ENCODE measurements around the gene DLG2. TPM values are rescaled to one million over a fixed set of nuclear protein-coding genes. Genes with fewer than 3 reads are reported as not detected.

The DLG2 gene
- polyA plus RNA-seq, 1 experiment, result 0.68 TPM

- no peak for DNase-seq (ENCODE audit: low read depth, low spot score)
- ChIA-PET POLR2A (no interaction called here), CTCF (no interaction called here)
- TF ChIP-seq CTCF (IDR thresholded peaks at IDR 0.05; ENCODE audit: low read depth, low read length), result no peak
- H3K4me3 ChIP-seq (ENCODE audit: low read depth, low read length), result no peak overlapping the region
- peaks cover 5% of the 10 kb centered on the region for H3K27me3 ChIP-seq (ENCODE audit: control insufficient read depth, insufficient read depth, low read length)
- no peaks in the 10 kb centered on the region for H3K9me3 ChIP-seq (ENCODE audit: control insufficient read depth, insufficient read depth, low read length)
- no peak overlapping the region for H3K27ac ChIP-seq (ENCODE audit: low read depth, low read length)
Observed at GRCh38 chr11:83648610-83649527, 1978.3 kb downstream of the DLG2 start.

GRCh38 chr11:83645561-83645960 is 1981.6 kb downstream of the DLG2 start:
- no peak for TF ChIP-seq CTCF (IDR thresholded peaks at IDR 0.05; ENCODE audit: low read depth, low read length)
- no peak overlapping the region for H3K4me3 ChIP-seq (ENCODE audit: low read depth, low read length)
- POLR2A ChIA-PET, result no interaction called here
- H3K9me3 ChIP-seq (ENCODE audit: control insufficient read depth, insufficient read depth, low read length), result no peaks in the 10 kb centered on the region
- CTCF ChIA-PET, result interaction anchor here (1.1 kb wide), 1 partner anchor 353 kb away, joined by 4 read pairs; no protein-coding TSS in a partner anchor
- H3K27me3 ChIP-seq (ENCODE audit: control insufficient read depth, insufficient read depth, low read length), result peaks cover 5% of the 10 kb centered on the region
- no peak overlapping the region for H3K27ac ChIP-seq (ENCODE audit: low read depth, low read length)
- DNase-seq (ENCODE audit: low read depth, low spot score), result no peak

GRCh38 chr11:83643115-83643514 is 1984.0 kb downstream of the DLG2 start:
- POLR2A ChIA-PET, result no interaction called here
- no peaks in the 10 kb centered on the region for H3K9me3 ChIP-seq (ENCODE audit: control insufficient read depth, insufficient read depth, low read length)

GRCh38 chr11:83642500-83642899 is 1984.6 kb downstream of the DLG2 start:
- H3K9me3 ChIP-seq (ENCODE audit: control insufficient read depth, insufficient read depth, low read length), result no peaks in the 10 kb centered on the region
- ChIA-PET CTCF (interaction anchor here (0.9 kb wide), 1 partner anchor 867 kb away, joined by 4 read pairs; no protein-coding TSS in a partner anchor), POLR2A (no interaction called here)
- DNase-seq (ENCODE audit: low read depth, low spot score), result no peak
- peaks cover 5% of the 10 kb centered on the region for H3K27me3 ChIP-seq (ENCODE audit: control insufficient read depth, insufficient read depth, low read length)
- TF ChIP-seq CTCF (IDR thresholded peaks at IDR 0.05; ENCODE audit: low read depth, low read length), result no peak
- H3K27ac ChIP-seq (ENCODE audit: low read depth, low read length), result no peak overlapping the region
- no peak overlapping the region for H3K4me3 ChIP-seq (ENCODE audit: low read depth, low read length)

More at GRCh38 chr11:83643115-83643514, 1984.0 kb downstream of the DLG2 start:
- TF ChIP-seq CTCF (IDR thresholded peaks at IDR 0.05; ENCODE audit: low read depth, low read length), result no peak
- CTCF ChIA-PET, result no interaction called here
- peaks cover 5% of the 10 kb centered on the region for H3K27me3 ChIP-seq (ENCODE audit: control insufficient read depth, insufficient read depth, low read length)
- no peak for DNase-seq (ENCODE audit: low read depth, low spot score)
- no peak overlapping the region for H3K4me3 ChIP-seq (ENCODE audit: low read depth, low read length)
- no peak overlapping the region for H3K27ac ChIP-seq (ENCODE audit: low read depth, low read length)

- Histone ChIP-seq H3K27ac (ENCODE audit: low read depth, low read length) (no peak overlapping the region), H3K27me3 (ENCODE audit: control insufficient read depth, insufficient read depth, low read length) (peaks cover 4% of the 10 kb centered on the region), H3K4me3 (ENCODE audit: low read depth, low read length) (no peak overlapping the region), H3K9me3 (ENCODE audit: control insufficient read depth, insufficient read depth, low read length) (no peaks in the 10 kb centered on the region)
- no peak for TF ChIP-seq CTCF (IDR thresholded peaks at IDR 0.05; ENCODE audit: low read depth, low read length)
- CTCF ChIA-PET, result no interaction called here
- no peak for DNase-seq (ENCODE audit: low read depth, low spot score)
- POLR2A ChIA-PET, result no interaction called here
Observed at GRCh38 chr11:83641511-83641910, 1985.6 kb downstream of the DLG2 start.
